Liver (tissue), 9 donors: ENCODE measurements around the gene CDKN1A. TPM values are rescaled to one million over a fixed set of nuclear protein-coding genes. Genes with fewer than 3 reads are reported as not detected.

Source experiments
- DNase-seq: peaks from one replicate; pipeline ENCODE4 v3.0.0-alpha.2; 2017; ENCODE audit warnings: low spot score
- H3K27ac ChIP-seq, 2 donors: one replicate each; pipeline ENCODE4 v1.7.0; 2013; ENCODE audit warnings: inconsistent platforms in 2 of 2, low read length in 2 of 2, control low read depth in 1 of 2, low read depth in 1 of 2, mild to moderate bottlenecking in 1 of 2
- H3K27me3 ChIP-seq, 4 donors: one replicate each; pipeline versions ENCODE4 v1.6.1 to v1.7.0; 2013; ENCODE audit warnings: low read length in 3 of 4, inconsistent platforms in 1 of 4, mild to moderate bottlenecking in 1 of 4, moderate library complexity in 1 of 4; ENCODE audit not compliant: control insufficient read depth in 4 of 4, insufficient read depth in 4 of 4
- H3K36me3 ChIP-seq, 4 donors: one replicate each; pipeline versions ENCODE4 v1.6.1 to v1.7.0; 2013; ENCODE audit warnings: low read length in 3 of 4, mild to moderate bottlenecking in 3 of 4, low read depth in 1 of 4, moderate library complexity in 1 of 4; ENCODE audit not compliant: control insufficient read depth in 4 of 4, insufficient read depth in 3 of 4
- H3K4me1 ChIP-seq, 4 donors: one replicate each; pipeline versions ENCODE4 v1.6.1 to v1.7.0; 2013; ENCODE audit warnings: low read length in 3 of 4, mild to moderate bottlenecking in 3 of 4, moderate library complexity in 1 of 4; ENCODE audit not compliant: control insufficient read depth in 4 of 4, insufficient read depth in 4 of 4
- H3K4me3 ChIP-seq, 3 donors: one replicate each; pipeline versions ENCODE4 v1.6.1 to v1.7.0; 2013; ENCODE audit warnings: low read length in 3 of 3, control low read depth in 1 of 3, low read depth in 1 of 3, mild to moderate bottlenecking in 1 of 3
- H3K9ac ChIP-seq, 2 donors: one replicate each; pipeline ENCODE4 v1.7.0; 2013; ENCODE audit warnings: low read length in 2 of 2, mild to moderate bottlenecking in 2 of 2, moderate library complexity in 2 of 2, control low read depth in 1 of 2, low read depth in 1 of 2
- H3K9me3 ChIP-seq, 4 donors: one replicate each; pipeline versions ENCODE4 v1.6.1 to v1.7.0; 2013; ENCODE audit warnings: low read length in 3 of 4; ENCODE audit not compliant: control insufficient read depth in 4 of 4
- ATF3 ChIP-seq: IDR thresholded peaks from 2 replicates; pipeline ENCODE4 v1.6.1; 2016; ENCODE audit warnings: antibody characterized with exemption
- EGR1 ChIP-seq, 2 donors: IDR thresholded peaks; 2 replicates each; pipeline ENCODE4 v1.6.1; 2016 to 2018; ENCODE audit warnings: antibody characterized with exemption in 2 of 2, low read depth in 2 of 2
- FOXA2 ChIP-seq: IDR thresholded peaks from 2 replicates; pipeline ENCODE4 v1.6.1; 2016; ENCODE audit warnings: antibody characterized with exemption
- GABPA ChIP-seq, 2 donors: IDR thresholded peaks in 1 of 2; conservative IDR thresholded peaks in 1 of 2; 2 replicates each; pipeline ENCODE4 v1.6.1; 2016; ENCODE audit warnings: antibody characterized with exemption in 2 of 2, mild to moderate bottlenecking in 1 of 2, moderate library complexity in 1 of 2
- NR2F2 ChIP-seq: IDR thresholded peaks from 2 replicates; pipeline ENCODE4 v1.6.1; 2016; ENCODE audit warnings: antibody characterized with exemption
- RAD21 ChIP-seq, 2 donors: IDR thresholded peaks; 2 replicates each; pipeline ENCODE4 v1.6.1; 2016; ENCODE audit warnings: antibody characterized with exemption in 2 of 2, mild to moderate bottlenecking in 2 of 2
- REST ChIP-seq: IDR thresholded peaks from 2 replicates; pipeline ENCODE4 v1.6.1; 2016; ENCODE audit warnings: antibody characterized with exemption, mild to moderate bottlenecking
- RXRA ChIP-seq, 2 donors: IDR thresholded peaks; 2 replicates each; pipeline ENCODE4 v1.6.1; 2017 to 2018; ENCODE audit warnings: antibody characterized with exemption in 2 of 2, mild to moderate bottlenecking in 1 of 2
- TAF1 ChIP-seq: conservative IDR thresholded peaks from 2 replicates; pipeline ENCODE4 v1.6.1; 2016; ENCODE audit warnings: antibody characterized with exemption, mild to moderate bottlenecking
- ZBTB33 ChIP-seq: IDR thresholded peaks from 2 replicates; pipeline ENCODE4 v1.6.1; 2016; ENCODE audit warnings: antibody characterized with exemption
- WGBS: extraction: QIAGEN DNeasy Blood & Tissue Kit; methylation state at CpG from one replicate; pipeline ENCODE4 v1.1.7; 2013; 5-methylcytosine and 5-hydroxymethylcytosine counted together
- polyA plus RNA-seq, 2 donors: library from polyadenylated mRNA; stranded (reverse) in 1 of 2; unstranded in 1 of 2; fragments of 200-250 nt in 1 of 2; fragments of >200 nt in 1 of 2; fragmentation: Nextera tagmentation in 1 of 2; extraction: Ambion mirVana in 1 of 2; gene quantifications; one replicate each; pipeline versions ENCODE4 v1.2.1 to v1.2.3, GENCODE V29; 2013 to 2015
- total RNA-seq, 2 donors: library from RNA; depleted of rRNA; stranded (reverse); fragments of >200 nt; gene quantifications; one replicate each; pipeline ENCODE4 v1.2.3, GENCODE V29; 2014
- donor health status: healthy.
- donor health status: healthy.
- donor health status: healthy.
- donor health status: healthy.
- donor health status: healthy.

Gene CDKN1A
- total and polyA plus RNA-seq, 4 donors = 3.2 to 41.7 (median 20.5) TPM

- no peaks in the 10 kb centered on the region for H3K36me3 ChIP-seq
- H3K9me3 ChIP-seq = no peaks in the 10 kb centered on the region
- no peak overlapping the region for H3K27ac ChIP-seq
- TF ChIP-seq ATF3 (no peak), REST (no peak), GABPA (IDR thresholded peaks at IDR 0.05 in 1 of 2, conservative IDR thresholded peaks at IDR 0.05 in 1 of 2) (no peak), NR2F2 (no peak), RAD21 (IDR thresholded peaks at IDR 0.05) (no peak), ZBTB33 (no peak), EGR1 (IDR thresholded peaks at IDR 0.05; ENCODE audit: low read depth in 2 of 2) (no peak), FOXA2 (no peak)
- DNase-seq = no peak
- WGBS = 91% methylated on average over 15 of the region's 15 CpGs
- no peaks in the 10 kb centered on the region for H3K27me3 ChIP-seq
- H3K4me1 ChIP-seq = peaks cover 0 to 3% (median 0%) of the 10 kb centered on the region in 4 donors
- no peak overlapping the region for H3K4me3 ChIP-seq
- H3K9ac ChIP-seq = no peak overlapping the region
Observed at GRCh38 chr6:36730424-36731380, 52.2 kb downstream of the CDKN1A start.

- no peak for DNase-seq
- WGBS = 93% methylated on average over 12 of the region's 12 CpGs
- TF ChIP-seq GABPA (IDR thresholded peaks at IDR 0.05 in 1 of 2, conservative IDR thresholded peaks at IDR 0.05 in 1 of 2) = no peak
- no peak for TF ChIP-seq RXRA (IDR thresholded peaks at IDR 0.05)
- no peak for TF ChIP-seq TAF1
- no peak for TF ChIP-seq RAD21 (IDR thresholded peaks at IDR 0.05)
Observed at GRCh38 chr6:36731622-36732310, 53.3 kb downstream of the CDKN1A start.

More at GRCh38 chr6:36731622-36732310, 53.3 kb downstream of the CDKN1A start:
- Histone ChIP-seq H3K36me3 (no peaks in the 10 kb centered on the region), H3K9me3 (no peaks in the 10 kb centered on the region), H3K27me3 (no peaks in the 10 kb centered on the region), H3K27ac (no peak overlapping the region), H3K9ac (no peak overlapping the region), H3K4me1 (peaks cover 0 to 3% (median 0%) of the 10 kb centered on the region in 4 donors), H3K4me3 (no peak overlapping the region)
